Measurements from ENCODE around the gene RSRC1. TPM values are rescaled to one million over a fixed set of nuclear protein-coding genes. Genes with fewer than 3 reads are reported as not detected.
A peak's percentile ranks its signal among the peaks of the same experiment; 100 is the strongest.
"Not testable (repeated sequence)": the region's sequence is repeated elsewhere in the genome, so short reads cannot be mapped to it uniquely, and the experiment has no call there.

The RSRC1 gene
- polyA plus RNA-seq, 1 donor (not counting 4 experiments of a cell fraction or from before 2014, with no cell fraction given), result 11.1 TPM

- Histone ChIP-seq H3K4me2 (ENCODE audit: control insufficient read depth, extremely low read depth, insufficient read depth, low read depth, low read length) (no peak overlapping the region), H3K9me3 (ENCODE audit: control insufficient read depth, low read depth, low read length) (no peaks in the 10 kb centered on the region), H3K79me2 (ENCODE audit: control insufficient read depth, insufficient read depth, low read length) (no peaks in the 10 kb centered on the region), H3K36me3 (ENCODE audit: control insufficient read depth in 2 of 2, extremely low read depth in 1 of 2, insufficient read depth in 2 of 2, low read length in 2 of 2) (no peaks in the 10 kb centered on the region), H3K9ac (ENCODE audit: control insufficient read depth, extremely low read depth, insufficient read depth, low read length) (no peak overlapping the region), H3K4me1 (ENCODE audit: control insufficient read depth, extremely low read depth, insufficient read depth, low read length) (no peaks in the 10 kb centered on the region), H2AFZ (ENCODE audit: control insufficient read depth, low read length) (peak overlapping the region; percentile 79), H3K4me3 (ENCODE audit: control insufficient read depth in 2 of 3, extremely low read depth in 1 of 3, insufficient read depth in 2 of 3, low read depth in 1 of 3, low read length in 3 of 3) (no peak overlapping the region), H4K20me1 (ENCODE audit: control insufficient read depth, extremely low read depth, insufficient read depth, low read length) (no peaks in the 10 kb centered on the region), H3K9me1 (ENCODE audit: control insufficient read depth, extremely low read depth, insufficient read depth, low read length) (no peaks in the 10 kb centered on the region), H3K27ac (ENCODE audit: control insufficient read depth, insufficient read depth, low read length) (no peak overlapping the region), H3K27me3 (ENCODE audit: control insufficient read depth, extremely low read depth, insufficient read depth, low read length) (no peaks in the 10 kb centered on the region)
- DNase-seq (ENCODE audit: low read depth, low spot score), result no peak
- dilution Hi-C loops (cut with MboI; ENCODE audit: extremely low pct_ligation_motif_present, low sequenced_read_pairs), result no loop called here
- FAIRE-seq, result no peak
- TF ChIP-seq, protein P1, sequence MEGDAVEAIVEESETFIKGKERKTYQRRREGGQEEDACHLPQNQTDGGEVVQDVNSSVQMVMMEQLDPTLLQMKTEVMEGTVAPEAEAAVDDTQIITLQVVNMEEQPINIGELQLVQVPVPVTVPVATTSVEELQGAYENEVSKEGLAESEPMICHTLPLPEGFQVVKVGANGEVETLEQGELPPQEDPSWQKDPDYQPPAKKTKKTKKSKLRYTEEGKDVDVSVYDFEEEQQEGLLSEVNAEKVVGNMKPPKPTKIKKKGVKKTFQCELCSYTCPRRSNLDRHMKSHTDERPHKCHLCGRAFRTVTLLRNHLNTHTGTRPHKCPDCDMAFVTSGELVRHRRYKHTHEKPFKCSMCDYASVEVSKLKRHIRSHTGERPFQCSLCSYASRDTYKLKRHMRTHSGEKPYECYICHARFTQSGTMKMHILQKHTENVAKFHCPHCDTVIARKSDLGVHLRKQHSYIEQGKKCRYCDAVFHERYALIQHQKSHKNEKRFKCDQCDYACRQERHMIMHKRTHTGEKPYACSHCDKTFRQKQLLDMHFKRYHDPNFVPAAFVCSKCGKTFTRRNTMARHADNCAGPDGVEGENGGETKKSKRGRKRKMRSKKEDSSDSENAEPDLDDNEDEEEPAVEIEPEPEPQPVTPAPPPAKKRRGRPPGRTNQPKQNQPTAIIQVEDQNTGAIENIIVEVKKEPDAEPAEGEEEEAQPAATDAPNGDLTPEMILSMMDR (optimal IDR thresholded peaks at IDR 0.05 in 1 of 3, IDR thresholded peaks at IDR 0.05 in 1 of 3, conservative IDR thresholded peaks at IDR 0.05 in 1 of 3; ENCODE audit: extremely low read depth in 1 of 3, insufficient read depth in 2 of 3, low read length in 3 of 3), result no peak
- no peak for TF ChIP-seq EZH2 (IDR thresholded peaks at IDR 0.05; ENCODE audit: low read length)
Measured at GRCh38 chr3:158540066-158540465, 430.2 kb downstream of the RSRC1 start.

DNA sequence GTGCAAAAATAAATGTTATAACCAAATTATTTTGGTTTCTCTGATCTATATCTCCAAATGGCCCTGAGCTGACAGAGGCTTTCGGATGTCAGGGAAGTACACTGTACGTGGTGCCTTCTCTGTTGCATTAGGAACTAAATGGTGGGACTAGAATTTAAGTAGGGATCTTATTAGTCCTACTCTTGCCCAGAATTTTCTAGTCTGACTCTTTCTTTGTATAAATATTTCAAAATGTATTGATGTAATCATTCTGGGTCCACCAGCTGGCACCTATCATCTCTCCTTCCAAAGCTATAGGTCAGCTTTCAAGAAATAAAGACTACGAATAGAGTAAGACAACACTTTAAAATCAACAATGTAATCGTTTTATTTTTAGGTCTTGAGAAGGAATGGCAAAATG, 438.8 kb downstream of the RSRC1 start:
- Histone ChIP-seq H3K4me3 (ENCODE audit: control insufficient read depth in 2 of 3, extremely low read depth in 1 of 3, insufficient read depth in 2 of 3, low read depth in 1 of 3, low read length in 3 of 3) (no peak overlapping the region), H3K9me3 (ENCODE audit: control insufficient read depth, low read depth, low read length) (no peaks in the 10 kb centered on the region), H3K9me1 (ENCODE audit: control insufficient read depth, extremely low read depth, insufficient read depth, low read length) (no peaks in the 10 kb centered on the region), H3K27ac (ENCODE audit: control insufficient read depth, insufficient read depth, low read length) (no peak overlapping the region), H3K27me3 (ENCODE audit: control insufficient read depth, extremely low read depth, insufficient read depth, low read length) (no peaks in the 10 kb centered on the region), H3K36me3 (ENCODE audit: control insufficient read depth in 2 of 2, extremely low read depth in 1 of 2, insufficient read depth in 2 of 2, low read length in 2 of 2) (no peaks in the 10 kb centered on the region), H3K9ac (ENCODE audit: control insufficient read depth, extremely low read depth, insufficient read depth, low read length) (no peak overlapping the region), H3K79me2 (ENCODE audit: control insufficient read depth, insufficient read depth, low read length) (no peaks in the 10 kb centered on the region), H2AFZ (ENCODE audit: control insufficient read depth, low read length) (no peak overlapping the region), H3K4me2 (ENCODE audit: control insufficient read depth, extremely low read depth, insufficient read depth, low read depth, low read length) (no peak overlapping the region), H3K4me1 (ENCODE audit: control insufficient read depth, extremely low read depth, insufficient read depth, low read length) (no peaks in the 10 kb centered on the region), H4K20me1 (ENCODE audit: control insufficient read depth, extremely low read depth, insufficient read depth, low read length) (no peaks in the 10 kb centered on the region)
- no peak for DNase-seq (ENCODE audit: low read depth, low spot score)
- dilution Hi-C loops (cut with MboI; ENCODE audit: extremely low pct_ligation_motif_present, low sequenced_read_pairs), result no loop called here
- no peak for TF ChIP-seq EZH2 (IDR thresholded peaks at IDR 0.05; ENCODE audit: low read length)
- TF ChIP-seq, protein P1 (optimal IDR thresholded peaks at IDR 0.05 in 1 of 3, IDR thresholded peaks at IDR 0.05 in 1 of 3, conservative IDR thresholded peaks at IDR 0.05 in 1 of 3; ENCODE audit: extremely low read depth in 1 of 3, insufficient read depth in 2 of 3, low read length in 3 of 3), result no peak
- FAIRE-seq, result no peak

- H2AFZ ChIP-seq (ENCODE audit: control insufficient read depth, low read length); H3K9me1 ChIP-seq (ENCODE audit: control insufficient read depth, extremely low read depth, insufficient read depth, low read length); H3K27ac ChIP-seq (ENCODE audit: control insufficient read depth, insufficient read depth, low read length); H3K27me3 ChIP-seq (ENCODE audit: control insufficient read depth, extremely low read depth, insufficient read depth, low read length); DNase-seq (ENCODE audit: low read depth, low spot score); H3K79me2 ChIP-seq (ENCODE audit: control insufficient read depth, insufficient read depth, low read length); dilution Hi-C loops (cut with MboI; ENCODE audit: extremely low pct_ligation_motif_present, low sequenced_read_pairs); H3K4me1 ChIP-seq (ENCODE audit: control insufficient read depth, extremely low read depth, insufficient read depth, low read length); H4K20me1 ChIP-seq (ENCODE audit: control insufficient read depth, extremely low read depth, insufficient read depth, low read length); H3K9ac ChIP-seq (ENCODE audit: control insufficient read depth, extremely low read depth, insufficient read depth, low read length); FAIRE-seq; H3K36me3 ChIP-seq (ENCODE audit: control insufficient read depth in 2 of 2, extremely low read depth in 1 of 2, insufficient read depth in 2 of 2, low read length in 2 of 2); H3K4me3 ChIP-seq (ENCODE audit: control insufficient read depth in 2 of 3, extremely low read depth in 1 of 3, insufficient read depth in 2 of 3, low read depth in 1 of 3, low read length in 3 of 3); H3K4me2 ChIP-seq (ENCODE audit: control insufficient read depth, extremely low read depth, insufficient read depth, low read depth, low read length); H3K9me3 ChIP-seq (ENCODE audit: control insufficient read depth, low read depth, low read length): not testable (repeated sequence)
Measured at GRCh38 chr3:158549938-158550337, 440.0 kb downstream of the RSRC1 start.

Measured in keratinocyte (primary cell).